IMR-90 (cell line): ENCODE data around the gene ZNF442. TPM values are rescaled to one million over a fixed set of nuclear protein-coding genes. Genes with fewer than 3 reads are reported as not detected.

ENCODE experiments used
- ATAC-seq: fragments of 200-7000 bp; cut with Tn5 transposase; 2 replicates; pipeline ENCODE4 v1.9.1; 2020; ENCODE audit warnings: low read depth, mild to moderate bottlenecking, moderate library complexity
- BruUV-seq: library from RNA; stranded (reverse); fragments of 400-500 nt; replicated peaks from 2 replicates; lab custom pipeline; 2021; lab: Mats Ljungman, UMichigan
- CTCF ChIA-PET: fragments of 300-600 bp; formaldehyde crosslinking; extraction: SDS; loops from one replicate; lab custom pipeline; 2021; ENCODE audit warnings: antibody characterized with exemption; lab: Yijun Ruan, JAX
- POLR2A ChIA-PET: fragments of 300-600 bp; sonication (Branson Sonifier 250); formaldehyde crosslinking; loops from one replicate; lab custom pipeline; 2022; ENCODE audit warnings: antibody characterized with exemption; ENCODE audit not compliant: unreplicated experiment; lab: Charles Lee
- DNase-seq: peaks from one replicate; pipeline ENCODE4 v3.0.0; 2013
- H2AFZ ChIP-seq: replicated peaks from 2 replicates; pipeline ENCODE3; 2013; ENCODE audit warnings: low read length, mild to moderate bottlenecking; ENCODE audit not compliant: poor library complexity
- H2AK5ac ChIP-seq: 2 replicates; pipeline ENCODE4 v1.6.1; 2013; ENCODE audit warnings: low read depth, low read length, inconsistent platforms
- H2AK9ac ChIP-seq: replicated peaks from 2 replicates; pipeline ENCODE3; 2013; ENCODE audit warnings: mild to moderate bottlenecking, low read depth, low read length, moderate library complexity; ENCODE audit not compliant: poor library complexity
- H2BK120ac ChIP-seq: 2 replicates; pipeline ENCODE4 v1.6.1; 2013; ENCODE audit warnings: low read depth, low read length, inconsistent platforms
- H2BK15ac ChIP-seq: 3 replicates; pipeline ENCODE4 v1.6.1; 2013; ENCODE audit warnings: low read depth, low read length, inconsistent platforms
- H2BK20ac ChIP-seq: 2 replicates; pipeline ENCODE4 v1.6.1; 2013; ENCODE audit warnings: low read depth, mild to moderate bottlenecking, inconsistent platforms, low read length, moderate library complexity
- H2BK5ac ChIP-seq: 2 replicates; pipeline ENCODE4 v1.6.1; 2013; ENCODE audit warnings: mild to moderate bottlenecking, low read depth, low read length, inconsistent platforms; ENCODE audit not compliant: poor library complexity, severe bottlenecking
- H3K14ac ChIP-seq: replicated peaks from 2 replicates; pipeline ENCODE4 v1.6.1; 2013; ENCODE audit warnings: low read depth, low read length, inconsistent platforms
- H3K18ac ChIP-seq: 2 replicates; pipeline ENCODE4 v1.6.1; 2013; ENCODE audit warnings: low read depth, low read length, control low read depth
- H3K23ac ChIP-seq: 2 replicates; pipeline ENCODE4 v1.6.1; 2013; ENCODE audit warnings: low read depth, low read length, inconsistent platforms
- H3K27ac ChIP-seq: 2 replicates; pipeline ENCODE4 v1.5.1; 2013; ENCODE audit warnings: mild to moderate bottlenecking, control low read depth, low read length; ENCODE audit not compliant: insufficient read depth
- H3K27me3 ChIP-seq: 2 replicates; pipeline ENCODE4 v1.6.1; 2013; ENCODE audit warnings: low read length; ENCODE audit not compliant: control insufficient read depth, insufficient read depth
- H3K36me3 ChIP-seq: 2 replicates; pipeline ENCODE4 v1.6.1; 2013; ENCODE audit warnings: low read length, mixed read lengths; ENCODE audit not compliant: control insufficient read depth, insufficient read depth
- H3K4ac ChIP-seq: 2 replicates; pipeline ENCODE4 v1.6.1; 2013; ENCODE audit warnings: low read depth, low read length, inconsistent platforms
- H3K4me1 ChIP-seq: 2 replicates; pipeline ENCODE4 v1.6.1; 2013; ENCODE audit warnings: low read length, mixed read lengths; ENCODE audit not compliant: control insufficient read depth, insufficient read depth
- H3K4me2 ChIP-seq: 2 replicates; pipeline ENCODE4 v1.6.1; 2013; ENCODE audit warnings: low read depth, mild to moderate bottlenecking, control low read depth, low read length, moderate library complexity
- H3K4me3 ChIP-seq: 2 replicates; pipeline ENCODE4 v1.5.1; 2013; ENCODE audit warnings: low read depth, mild to moderate bottlenecking, control low read depth, low read length, moderate library complexity; ENCODE audit not compliant: insufficient read depth
- H3K56ac ChIP-seq: 2 replicates; pipeline ENCODE4 v1.6.1; 2013; ENCODE audit warnings: low read length, inconsistent platforms; ENCODE audit not compliant: insufficient read depth; ENCODE audit errors: extremely low read depth
- H3K79me1 ChIP-seq, 2 experiments: 2 replicates each; pipeline ENCODE4 v1.6.1; 2013; ENCODE audit warnings: low read length in 2 of 2, inconsistent platforms in 1 of 2, low read depth in 1 of 2
- H3K9ac ChIP-seq: 2 replicates; pipeline ENCODE4 v1.6.1; 2013; ENCODE audit warnings: low read depth, low read length, control low read depth
- H3K9me1 ChIP-seq: 2 replicates; pipeline ENCODE4 v1.6.1; 2013; ENCODE audit warnings: low read length, inconsistent platforms; ENCODE audit not compliant: insufficient read depth
- H3K9me3 ChIP-seq: 2 replicates; pipeline ENCODE4 v1.6.1; 2013; ENCODE audit warnings: low read length; ENCODE audit not compliant: control insufficient read depth, insufficient read depth
- H4K20me1 ChIP-seq: 2 replicates; pipeline ENCODE4 v1.6.1; 2013; ENCODE audit warnings: low read length, inconsistent platforms; ENCODE audit not compliant: insufficient read depth
- H4K5ac ChIP-seq: 2 replicates; pipeline ENCODE4 v1.6.1; 2013; ENCODE audit warnings: mild to moderate bottlenecking, low read depth, low read length, control low read depth
- H4K8ac ChIP-seq, 2 experiments: 2 replicates each; pipeline ENCODE4 v1.6.1; 2013; ENCODE audit warnings: low read depth in 2 of 2, low read length in 2 of 2, control low read depth in 1 of 2, inconsistent platforms in 1 of 2
- H4K91ac ChIP-seq: 2 replicates; pipeline ENCODE4 v1.6.1; 2013; ENCODE audit warnings: low read depth, low read length, inconsistent platforms; ENCODE audit not compliant: insufficient read depth
- FOS ChIP-seq: fragments of 150-350 bp; IDR thresholded peaks from 2 replicates; pipeline ENCODE4 v1.6.1; 2016; ENCODE audit warnings: low read depth, low read length
- MAFK ChIP-seq: IDR thresholded peaks from 2 replicates; pipeline ENCODE4 v1.6.1; 2012; ENCODE audit warnings: low read depth, low read length, improper control_type of control experiment
- MAZ ChIP-seq: IDR thresholded peaks from 2 replicates; pipeline ENCODE4 v1.6.1; 2012; ENCODE audit warnings: low read depth, mild to moderate bottlenecking, low read length, improper control_type of control experiment, moderate library complexity, borderline replicate concordance
- MXI1 ChIP-seq: IDR thresholded peaks from 2 replicates; pipeline ENCODE4 v1.6.1; 2012; ENCODE audit warnings: low read depth, mild to moderate bottlenecking, low read length, moderate library complexity, borderline replicate concordance
- NFE2L2 ChIP-seq: fragments of 150-350 bp; IDR thresholded peaks from 2 replicates; pipeline ENCODE4 v1.6.1; 2016; ENCODE audit warnings: low read depth, mild to moderate bottlenecking, low read length
- RAD21 ChIP-seq: IDR thresholded peaks from 2 replicates; pipeline ENCODE4 v1.6.1; 2012; ENCODE audit warnings: low read length, improper control_type of control experiment
- RFX5 ChIP-seq: IDR thresholded peaks from 2 replicates; pipeline ENCODE4 v1.8.0; 2012; ENCODE audit warnings: low read depth, mild to moderate bottlenecking, low read length, moderate library complexity
- SMC3 ChIP-seq: fragments of 150-350 bp; IDR thresholded peaks from 2 replicates; pipeline ENCODE4 v1.6.1; 2016; ENCODE audit warnings: low read depth, mild to moderate bottlenecking, antibody characterized with exemption, low read length, moderate library complexity
- WGBS, 2 experiments: methylation state at CpG; one replicate each; pipeline versions ENCODE4 v1.1.5 to v1.1.7; 2013; ENCODE audit warnings: missing lambda C conversion rate in 2 of 2; ENCODE audit not compliant: insufficient read length in 1 of 2; ENCODE audit errors: extremely low coverage in 2 of 2; 5-methylcytosine and 5-hydroxymethylcytosine counted together
- dilution Hi-C: fragments of 300-500 bp; cut with HindIII; formaldehyde crosslinking; loops from one replicate; pipeline ENCODE4 v1.14.3; 2018; ENCODE audit warnings: low sequenced_read_pairs; ENCODE audit not compliant: unreplicated experiment
- in situ Hi-C: fragments of 300-500 bp; cut with MboI; formaldehyde crosslinking; loops from 3 replicates; pipeline ENCODE4 v1.14.3; 2019; ENCODE audit warnings: low sequenced_read_pairs, inconsistent platforms, mixed read lengths
- intact Hi-C: fragments of 100-400 bp; cut with micrococcal nuclease; formaldehyde crosslinking; loops from 2 replicates; pipeline ENCODE4 v1.10.0; 2022
- polyA plus RNA-seq, 3 experiments: library from polyadenylated mRNA; depleted of rRNA; stranded (reverse); fragments of >200 nt; gene quantifications; 2 replicates each; pipeline ENCODE4 v1.2.3, GENCODE V29; 2012; ENCODE audit warnings: low replicate concordance in 1 of 3
- total RNA-seq: library from RNA; depleted of rRNA; stranded (reverse); fragments of >200 nt; gene quantifications from 2 replicates; pipeline ENCODE4 v1.2.3, GENCODE V29; 2012
- TF ChIP-seq, protein P1 (sequence below): conservative IDR thresholded peaks from 2 replicates; pipeline ENCODE4 v1.5.1; 2012; ENCODE audit warnings: mild to moderate bottlenecking, low read depth, low read length, improper control_type of control experiment
- TF ChIP-seq, protein P2 (sequence below): fragments of 150-350 bp; IDR thresholded peaks from 2 replicates; pipeline ENCODE4 v1.6.1; 2016; ENCODE audit warnings: low read depth, mild to moderate bottlenecking, low read length, moderate library complexity, borderline replicate concordance

Gene ZNF442
- total and polyA plus RNA-seq, 2 of the 4 experiments (the other 2 are of a cell fraction), result 0.58 to 3.6 TPM

DNA sequence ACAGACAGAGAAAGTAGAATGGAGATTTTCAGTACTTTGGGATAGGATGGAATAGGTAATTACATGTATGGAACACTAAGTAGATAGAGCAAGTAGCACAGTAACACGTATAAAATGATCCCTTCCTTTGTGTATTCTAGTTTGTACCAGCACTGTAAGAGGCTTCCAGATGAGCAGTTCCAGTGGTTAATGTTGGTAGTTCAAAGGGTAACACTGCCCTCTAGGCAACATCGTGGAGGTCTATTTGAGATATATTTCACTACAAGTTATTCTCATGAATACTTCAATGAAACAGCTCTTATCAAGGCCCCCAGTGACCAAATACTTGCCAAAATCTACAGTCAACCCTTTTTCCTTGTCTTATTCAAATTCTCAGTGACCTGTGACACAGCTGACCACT, 18.6 kb downstream of the ZNF442 start:
- Histone ChIP-seq H4K20me1 (no peaks in the 10 kb centered on the region), H3K27ac (no peak overlapping the region), H2AK9ac (no peak overlapping the region), H2AFZ (no peak overlapping the region), H4K91ac (no peak overlapping the region), H3K9me3 (peaks cover 50% of the 10 kb centered on the region), H3K23ac (no peak overlapping the region), H2BK5ac (no peak overlapping the region), H3K36me3 (peaks cover 18% of the 10 kb centered on the region), H3K14ac (no peak overlapping the region), H3K9ac (no peak overlapping the region), H3K4me3 (no peak overlapping the region), H3K79me1 (no peaks in the 10 kb centered on the region), H2AK5ac (no peak overlapping the region), H3K18ac (no peak overlapping the region), H2BK20ac (no peak overlapping the region), H3K4me1 (no peaks in the 10 kb centered on the region), H3K4me2 (no peak overlapping the region), H3K27me3 (no peaks in the 10 kb centered on the region), H2BK120ac (no peak overlapping the region), H4K5ac (no peak overlapping the region), H2BK15ac (no peak overlapping the region), H3K9me1 (no peaks in the 10 kb centered on the region), H3K56ac (no peak overlapping the region), H3K4ac (no peak overlapping the region), H4K8ac (no peak overlapping the region)
- intact Hi-C loops, result no loop called here
- no peak for TF ChIP-seq SMC3
- TF ChIP-seq FOS, result no peak
- TF ChIP-seq, protein P1, sequence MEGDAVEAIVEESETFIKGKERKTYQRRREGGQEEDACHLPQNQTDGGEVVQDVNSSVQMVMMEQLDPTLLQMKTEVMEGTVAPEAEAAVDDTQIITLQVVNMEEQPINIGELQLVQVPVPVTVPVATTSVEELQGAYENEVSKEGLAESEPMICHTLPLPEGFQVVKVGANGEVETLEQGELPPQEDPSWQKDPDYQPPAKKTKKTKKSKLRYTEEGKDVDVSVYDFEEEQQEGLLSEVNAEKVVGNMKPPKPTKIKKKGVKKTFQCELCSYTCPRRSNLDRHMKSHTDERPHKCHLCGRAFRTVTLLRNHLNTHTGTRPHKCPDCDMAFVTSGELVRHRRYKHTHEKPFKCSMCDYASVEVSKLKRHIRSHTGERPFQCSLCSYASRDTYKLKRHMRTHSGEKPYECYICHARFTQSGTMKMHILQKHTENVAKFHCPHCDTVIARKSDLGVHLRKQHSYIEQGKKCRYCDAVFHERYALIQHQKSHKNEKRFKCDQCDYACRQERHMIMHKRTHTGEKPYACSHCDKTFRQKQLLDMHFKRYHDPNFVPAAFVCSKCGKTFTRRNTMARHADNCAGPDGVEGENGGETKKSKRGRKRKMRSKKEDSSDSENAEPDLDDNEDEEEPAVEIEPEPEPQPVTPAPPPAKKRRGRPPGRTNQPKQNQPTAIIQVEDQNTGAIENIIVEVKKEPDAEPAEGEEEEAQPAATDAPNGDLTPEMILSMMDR, result no peak
- TF ChIP-seq RFX5, result no peak
- TF ChIP-seq MAFK, result no peak
- no peak for TF ChIP-seq MXI1
- no peak for TF ChIP-seq RAD21
- no peak for TF ChIP-seq NFE2L2
- TF ChIP-seq MAZ, result no peak
- TF ChIP-seq, protein P2, sequence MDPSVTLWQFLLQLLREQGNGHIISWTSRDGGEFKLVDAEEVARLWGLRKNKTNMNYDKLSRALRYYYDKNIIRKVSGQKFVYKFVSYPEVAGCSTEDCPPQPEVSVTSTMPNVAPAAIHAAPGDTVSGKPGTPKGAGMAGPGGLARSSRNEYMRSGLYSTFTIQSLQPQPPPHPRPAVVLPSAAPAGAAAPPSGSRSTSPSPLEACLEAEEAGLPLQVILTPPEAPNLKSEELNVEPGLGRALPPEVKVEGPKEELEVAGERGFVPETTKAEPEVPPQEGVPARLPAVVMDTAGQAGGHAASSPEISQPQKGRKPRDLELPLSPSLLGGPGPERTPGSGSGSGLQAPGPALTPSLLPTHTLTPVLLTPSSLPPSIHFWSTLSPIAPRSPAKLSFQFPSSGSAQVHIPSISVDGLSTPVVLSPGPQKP, result no peak
- in situ Hi-C loops, result no loop called here
- CTCF ChIA-PET, result no interaction called here
- no TSS peak for BruUV-seq
- no peak for DNase-seq
- no peak for ATAC-seq
- dilution Hi-C loops, result no loop called here
- POLR2A ChIA-PET, result no interaction called here
- no CpG with 5 or more reads among the region's 2 CpGs for WGBS, 2 experiments
